Measurements from ENCODE around the gene GMPS. TPM values are rescaled to one million over a fixed set of nuclear protein-coding genes. Genes with fewer than 3 reads are reported as not detected.
"Not testable (repeated sequence)": the region's sequence is repeated elsewhere in the genome, so short reads cannot be mapped to it uniquely, and the experiment has no call there.

GMPS gene
- total and polyA plus RNA-seq, 2 of the 8 experiments (the other 6 are each of a cell fraction or from before 2014, with no cell fraction given): 57.7 to 175 TPM

GRCh38 chr3:155849404-155849803 lies 21.0 kb upstream of the GMPS start:
- H3K36me3 ChIP-seq (ENCODE audit: control insufficient read depth in 2 of 4, insufficient read depth in 4 of 4, low read length in 3 of 4); H3K4ac ChIP-seq (replicated peaks; ENCODE audit: insufficient read length, low read depth, low read length); H2BK20ac ChIP-seq (ENCODE audit: low read length); H4K20me1 ChIP-seq (replicated peaks in 1 of 2; ENCODE audit: control insufficient read depth in 1 of 2, insufficient read depth in 2 of 2, low read length in 2 of 2); H3K9me3 ChIP-seq (ENCODE audit: insufficient read depth in 2 of 2, low read depth in 1 of 2, low read length in 1 of 2); H3K27ac ChIP-seq (ENCODE audit: low read depth, low read length); H3K18ac ChIP-seq (ENCODE audit: extremely low read depth, low read length); H2BK120ac ChIP-seq (replicated peaks; ENCODE audit: low read depth, low read length); H2BK5ac ChIP-seq (ENCODE audit: low read depth, low read length); H3K27me3 ChIP-seq (replicated peaks in 1 of 4; ENCODE audit: control insufficient read depth in 3 of 4, extremely low read depth in 1 of 4, insufficient read depth in 3 of 4, low read length in 3 of 4); H2BK12ac ChIP-seq (ENCODE audit: low read depth, low read length); H2AK5ac ChIP-seq (ENCODE audit: low read depth, low read length); H3K9ac ChIP-seq (replicated peaks in 1 of 4; ENCODE audit: extremely low read depth in 1 of 4, low read depth in 3 of 4, low read length in 3 of 4); H4K5ac ChIP-seq (ENCODE audit: insufficient read length, low read depth, low read length); H4K8ac ChIP-seq (ENCODE audit: extremely low read depth, insufficient read depth, low read length); H3K23me2 ChIP-seq (ENCODE audit: low read depth, low read length); H2AFZ ChIP-seq (ENCODE audit: low read length); H2BK15ac ChIP-seq (ENCODE audit: low read length); H3K79me1 ChIP-seq (ENCODE audit: low read depth, low read length); H3K4me2 ChIP-seq (ENCODE audit: insufficient read depth in 1 of 2, low read depth in 2 of 2, low read length in 2 of 2); H3K56ac ChIP-seq (replicated peaks; ENCODE audit: insufficient read length, low read depth, low read length); DNase-seq (ENCODE audit: low read depth in 1 of 2, low spot score in 2 of 2); H3K23ac ChIP-seq (ENCODE audit: insufficient read length); H3K4me1 ChIP-seq (replicated peaks in 1 of 4; ENCODE audit: control insufficient read depth in 3 of 4, insufficient read depth in 4 of 4, low read length in 3 of 4); H3K4me3 ChIP-seq (ENCODE audit: extremely low read depth in 1 of 4, insufficient read depth in 2 of 4, low read depth in 3 of 4, low read length in 4 of 4); FAIRE-seq; H4K91ac ChIP-seq (replicated peaks; ENCODE audit: insufficient read length, low read length); H3K14ac ChIP-seq (ENCODE audit: insufficient read length): not testable (repeated sequence)
- peaks cover 7 to 44% of the 10 kb centered on the region in 2 experiments for H3K79me2 ChIP-seq (ENCODE audit: control insufficient read depth in 1 of 2, insufficient read depth in 2 of 2, low read length in 2 of 2)
- POLR2A ChIA-PET (ENCODE audit: partially characterized antibody): interaction anchor here (1.3 kb wide), 1 partner anchor 23 kb away, joined by 3 read pairs; no protein-coding TSS in a partner anchor
- CTCF ChIA-PET (ENCODE audit: partially characterized antibody): interaction anchor here (0.8 to 1.9 kb wide), 3 partner anchors 34 to 94 kb away, joined by 3 to 9 read pairs (median 3); partner anchors contain the start of gene C3orf33
- 94% methylated on average over 3 of the region's 3 CpGs; no CpG with 5 or more reads in 1 of the 2 experiments for WGBS, 2 experiments (ENCODE audit: extremely low coverage in 1 of 2, insufficient coverage in 1 of 2, insufficient read length in 1 of 2, insufficient replicate concordance in 2 of 2, low coverage in 1 of 2, low lambda C conversion rate in 2 of 2, missing lambda C conversion rate in 1 of 2)

All from H1 (cell line).